ENCODE data around the gene PARP15. TPM values are rescaled to one million over a fixed set of nuclear protein-coding genes. Genes with fewer than 3 reads are reported as not detected.

The PARP15 gene
- polyA plus RNA-seq, 1 donor: 1.5 TPM

- H3K36me3 ChIP-seq (ENCODE audit: control insufficient read depth, insufficient read depth, low read length): no peaks in the 10 kb centered on the region
- H3K27ac ChIP-seq (ENCODE audit: low read length): no peak overlapping the region
- no peaks in the 10 kb centered on the region for H3K27me3 ChIP-seq (ENCODE audit: control insufficient read depth, insufficient read depth, low read length)
- H3K4me1 ChIP-seq (ENCODE audit: control insufficient read depth, insufficient read depth, low read length): no peaks in the 10 kb centered on the region
- H3K9me3 ChIP-seq (ENCODE audit: control insufficient read depth, low read depth, low read length): no peaks in the 10 kb centered on the region
- WGBS (ENCODE audit: insufficient coverage, low lambda C conversion rate): 85% methylated on average over 3 of the region's 5 CpGs
- DNase-seq: no peak
- no peak overlapping the region for H3K4me3 ChIP-seq (ENCODE audit: low read length)
Measured at GRCh38 chr3:122589297-122589696, 11.8 kb downstream of the PARP15 start.

GRCh38 chr3:122590610-122591009 lies 13.2 kb downstream of the PARP15 start:
- H3K4me1 ChIP-seq (ENCODE audit: control insufficient read depth, insufficient read depth, low read length): no peaks in the 10 kb centered on the region
- no peak overlapping the region for H3K4me3 ChIP-seq (ENCODE audit: low read length)
- no peaks in the 10 kb centered on the region for H3K36me3 ChIP-seq (ENCODE audit: control insufficient read depth, insufficient read depth, low read length)
- H3K27ac ChIP-seq (ENCODE audit: low read length): no peak overlapping the region
- no peaks in the 10 kb centered on the region for H3K9me3 ChIP-seq (ENCODE audit: control insufficient read depth, low read depth, low read length)
- WGBS (ENCODE audit: insufficient coverage, low lambda C conversion rate): no CpG with 5 or more reads among the region's 2 CpGs
- DNase-seq: no peak
- no peaks in the 10 kb centered on the region for H3K27me3 ChIP-seq (ENCODE audit: control insufficient read depth, insufficient read depth, low read length)

- no peaks in the 10 kb centered on the region for H3K27me3 ChIP-seq (ENCODE audit: control insufficient read depth, insufficient read depth, low read length)
- no peak overlapping the region for H3K27ac ChIP-seq (ENCODE audit: low read length)
- no peaks in the 10 kb centered on the region for H3K9me3 ChIP-seq (ENCODE audit: control insufficient read depth, low read depth, low read length)
- no peaks in the 10 kb centered on the region for H3K4me1 ChIP-seq (ENCODE audit: control insufficient read depth, insufficient read depth, low read length)
- DNase-seq: no peak
- no peak overlapping the region for H3K4me3 ChIP-seq (ENCODE audit: low read length)
- no peaks in the 10 kb centered on the region for H3K36me3 ChIP-seq (ENCODE audit: control insufficient read depth, insufficient read depth, low read length)
Measured at GRCh38 chr3:122594025-122594424, 16.6 kb downstream of the PARP15 start.

GRCh38 chr3:122598151-122598550 lies 20.7 kb downstream of the PARP15 start:
- H3K27me3 ChIP-seq (ENCODE audit: control insufficient read depth, insufficient read depth, low read length): no peaks in the 10 kb centered on the region
- H3K4me3 ChIP-seq (ENCODE audit: low read length): no peak overlapping the region
- H3K9me3 ChIP-seq (ENCODE audit: control insufficient read depth, low read depth, low read length): no peaks in the 10 kb centered on the region
- DNase-seq: no peak
- WGBS (ENCODE audit: insufficient coverage, low lambda C conversion rate): no CpG with 5 or more reads among the region's 3 CpGs
- H3K4me1 ChIP-seq (ENCODE audit: control insufficient read depth, insufficient read depth, low read length): no peaks in the 10 kb centered on the region
- H3K36me3 ChIP-seq (ENCODE audit: control insufficient read depth, insufficient read depth, low read length): no peaks in the 10 kb centered on the region
- H3K27ac ChIP-seq (ENCODE audit: low read length): no peak overlapping the region

- H3K27ac ChIP-seq (ENCODE audit: low read length): no peak overlapping the region
- H3K4me3 ChIP-seq (ENCODE audit: low read length): no peak overlapping the region
- H3K4me1 ChIP-seq (ENCODE audit: control insufficient read depth, insufficient read depth, low read length): no peaks in the 10 kb centered on the region
- H3K27me3 ChIP-seq (ENCODE audit: control insufficient read depth, insufficient read depth, low read length): no peaks in the 10 kb centered on the region
- no peak for DNase-seq
- no peaks in the 10 kb centered on the region for H3K9me3 ChIP-seq (ENCODE audit: control insufficient read depth, low read depth, low read length)
- WGBS (ENCODE audit: insufficient coverage, low lambda C conversion rate): no CpG with 5 or more reads among the region's 4 CpGs
- H3K36me3 ChIP-seq (ENCODE audit: control insufficient read depth, insufficient read depth, low read length): no peaks in the 10 kb centered on the region
Measured at GRCh38 chr3:122598556-122598955, 21.1 kb downstream of the PARP15 start.

GRCh38 chr3:122602011-122602710 lies 24.7 kb downstream of the PARP15 start:
- no peak for DNase-seq
- 50% methylated on average over 1 of the region's 5 CpGs for WGBS (ENCODE audit: insufficient coverage, low lambda C conversion rate)
- no peaks in the 10 kb centered on the region for H3K4me1 ChIP-seq (ENCODE audit: control insufficient read depth, insufficient read depth, low read length)
- H3K27ac ChIP-seq (ENCODE audit: low read length): no peak overlapping the region
- no peaks in the 10 kb centered on the region for H3K36me3 ChIP-seq (ENCODE audit: control insufficient read depth, insufficient read depth, low read length)
- no peaks in the 10 kb centered on the region for H3K9me3 ChIP-seq (ENCODE audit: control insufficient read depth, low read depth, low read length)
- H3K4me3 ChIP-seq (ENCODE audit: low read length): no peak overlapping the region
- no peaks in the 10 kb centered on the region for H3K27me3 ChIP-seq (ENCODE audit: control insufficient read depth, insufficient read depth, low read length)

- no peaks in the 10 kb centered on the region for H3K27me3 ChIP-seq (ENCODE audit: control insufficient read depth, insufficient read depth, low read length)
- no CpG with 5 or more reads among the region's 2 CpGs for whole genome bisulfite sequencing (ENCODE audit: insufficient coverage, low lambda C conversion rate)
- no peak overlapping the region for H3K4me3 ChIP-seq (ENCODE audit: low read length)
- no peaks in the 10 kb centered on the region for H3K9me3 ChIP-seq (ENCODE audit: control insufficient read depth, low read depth, low read length)
- no peaks in the 10 kb centered on the region for H3K4me1 ChIP-seq (ENCODE audit: control insufficient read depth, insufficient read depth, low read length)
- H3K27ac ChIP-seq (ENCODE audit: low read length): no peak overlapping the region
- H3K36me3 ChIP-seq (ENCODE audit: control insufficient read depth, insufficient read depth, low read length): no peaks in the 10 kb centered on the region
- no peak for DNase-seq
Measured at GRCh38 chr3:122603056-122603455, 25.6 kb downstream of the PARP15 start.

- WGBS (ENCODE audit: insufficient coverage, low lambda C conversion rate): no CpG with 5 or more reads among the region's 4 CpGs
Measured at GRCh38 chr3:122606330-122606729, 28.9 kb downstream of the PARP15 start.

GRCh38 chr3:122608916-122609315 lies 31.5 kb downstream of the PARP15 start:
- no peak for DNase-seq
- Histone ChIP-seq H3K27me3 (ENCODE audit: control insufficient read depth, insufficient read depth, low read length) (no peaks in the 10 kb centered on the region), H3K27ac (ENCODE audit: low read length) (no peak overlapping the region), H3K4me1 (ENCODE audit: control insufficient read depth, insufficient read depth, low read length) (no peaks in the 10 kb centered on the region), H3K36me3 (ENCODE audit: control insufficient read depth, insufficient read depth, low read length) (no peaks in the 10 kb centered on the region), H3K9me3 (ENCODE audit: control insufficient read depth, low read depth, low read length) (no peaks in the 10 kb centered on the region), H3K4me3 (ENCODE audit: low read length) (no peak overlapping the region)
- WGBS (ENCODE audit: insufficient coverage, low lambda C conversion rate): 100% methylated on average over 1 of the region's 1 CpG

More at GRCh38 chr3:122606330-122606729, 28.9 kb downstream of the PARP15 start:
- Histone ChIP-seq H3K4me3 (ENCODE audit: low read length) (no peak overlapping the region), H3K27ac (ENCODE audit: low read length) (no peak overlapping the region), H3K36me3 (ENCODE audit: control insufficient read depth, insufficient read depth, low read length) (no peaks in the 10 kb centered on the region), H3K9me3 (ENCODE audit: control insufficient read depth, low read depth, low read length) (no peaks in the 10 kb centered on the region), H3K4me1 (ENCODE audit: control insufficient read depth, insufficient read depth, low read length) (no peaks in the 10 kb centered on the region), H3K27me3 (ENCODE audit: control insufficient read depth, insufficient read depth, low read length) (no peaks in the 10 kb centered on the region)
- DNase-seq: no peak

GRCh38 chr3:122609798-122610559 lies 32.5 kb downstream of the PARP15 start:
- WGBS (ENCODE audit: insufficient coverage, low lambda C conversion rate): 86% methylated on average over 2 of the region's 7 CpGs
- no peak for DNase-seq

GRCh38 chr3:122612696-122613095 lies 35.2 kb downstream of the PARP15 start:
- WGBS (ENCODE audit: insufficient coverage, low lambda C conversion rate): 100% methylated on average over 1 of the region's 5 CpGs
- H3K4me1 ChIP-seq (ENCODE audit: control insufficient read depth, insufficient read depth, low read length): no peaks in the 10 kb centered on the region
- H3K4me3 ChIP-seq (ENCODE audit: low read length): no peak overlapping the region
- no peak for DNase-seq
- no peaks in the 10 kb centered on the region for H3K36me3 ChIP-seq (ENCODE audit: control insufficient read depth, insufficient read depth, low read length)
- no peaks in the 10 kb centered on the region for H3K27me3 ChIP-seq (ENCODE audit: control insufficient read depth, insufficient read depth, low read length)
- H3K9me3 ChIP-seq (ENCODE audit: control insufficient read depth, low read depth, low read length): no peaks in the 10 kb centered on the region
- no peak overlapping the region for H3K27ac ChIP-seq (ENCODE audit: low read length)

More at GRCh38 chr3:122609798-122610559, 32.5 kb downstream of the PARP15 start:
- Histone ChIP-seq H3K9me3 (ENCODE audit: control insufficient read depth, low read depth, low read length) (no peaks in the 10 kb centered on the region), H3K27me3 (ENCODE audit: control insufficient read depth, insufficient read depth, low read length) (no peaks in the 10 kb centered on the region), H3K27ac (ENCODE audit: low read length) (no peak overlapping the region), H3K4me3 (ENCODE audit: low read length) (no peak overlapping the region), H3K4me1 (ENCODE audit: control insufficient read depth, insufficient read depth, low read length) (no peaks in the 10 kb centered on the region), H3K36me3 (ENCODE audit: control insufficient read depth, insufficient read depth, low read length) (no peaks in the 10 kb centered on the region)
